ENCODE data around the gene MYO16. TPM values are rescaled to one million over a fixed set of nuclear protein-coding genes. Genes with fewer than 3 reads are reported as not detected.

Gene MYO16
- total RNA-seq, 1 experiment from 2014 or later, result 0.19 TPM

DNA sequence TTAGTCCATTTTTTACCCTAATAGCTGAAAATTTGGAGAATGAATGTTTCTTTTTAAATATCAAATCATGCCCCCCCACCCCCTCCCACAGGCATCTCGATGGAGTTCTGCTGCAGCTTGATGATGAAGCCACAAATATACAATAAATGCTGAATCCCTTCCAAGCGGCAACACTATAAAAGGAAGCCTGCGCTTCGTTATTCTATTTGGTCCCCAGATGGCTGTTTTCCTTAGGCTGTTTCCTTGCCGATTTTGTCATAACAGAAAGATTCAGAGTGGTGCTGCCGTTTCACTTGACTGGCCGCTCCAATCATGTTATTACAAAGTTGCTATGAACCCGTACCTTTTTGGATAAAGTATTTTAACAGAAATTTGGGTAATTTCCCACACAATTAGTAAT, 79.5 kb downstream of the MYO16 start:
- TF ChIP-seq, protein P1, sequence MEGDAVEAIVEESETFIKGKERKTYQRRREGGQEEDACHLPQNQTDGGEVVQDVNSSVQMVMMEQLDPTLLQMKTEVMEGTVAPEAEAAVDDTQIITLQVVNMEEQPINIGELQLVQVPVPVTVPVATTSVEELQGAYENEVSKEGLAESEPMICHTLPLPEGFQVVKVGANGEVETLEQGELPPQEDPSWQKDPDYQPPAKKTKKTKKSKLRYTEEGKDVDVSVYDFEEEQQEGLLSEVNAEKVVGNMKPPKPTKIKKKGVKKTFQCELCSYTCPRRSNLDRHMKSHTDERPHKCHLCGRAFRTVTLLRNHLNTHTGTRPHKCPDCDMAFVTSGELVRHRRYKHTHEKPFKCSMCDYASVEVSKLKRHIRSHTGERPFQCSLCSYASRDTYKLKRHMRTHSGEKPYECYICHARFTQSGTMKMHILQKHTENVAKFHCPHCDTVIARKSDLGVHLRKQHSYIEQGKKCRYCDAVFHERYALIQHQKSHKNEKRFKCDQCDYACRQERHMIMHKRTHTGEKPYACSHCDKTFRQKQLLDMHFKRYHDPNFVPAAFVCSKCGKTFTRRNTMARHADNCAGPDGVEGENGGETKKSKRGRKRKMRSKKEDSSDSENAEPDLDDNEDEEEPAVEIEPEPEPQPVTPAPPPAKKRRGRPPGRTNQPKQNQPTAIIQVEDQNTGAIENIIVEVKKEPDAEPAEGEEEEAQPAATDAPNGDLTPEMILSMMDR (IDR thresholded peaks at IDR 0.05; ENCODE audit: unreplicated experiment), result no peak
- CTCF ChIA-PET, result no interaction called here
- no TSS peak for BruUV-seq (replicated peaks)
- Mint-ChIP-seq H3K4me3 (ENCODE audit: low read depth, unreplicated experiment) (no peak overlapping the region), H3K36me3 (ENCODE audit: insufficient read depth, unreplicated experiment) (no peaks in the 10 kb centered on the region), H3K27me3 (ENCODE audit: unreplicated experiment) (no peaks in the 10 kb centered on the region), H3K27ac (ENCODE audit: unreplicated experiment) (no peak overlapping the region), H3K9me3 (ENCODE audit: low read depth, unreplicated experiment) (no peaks in the 10 kb centered on the region), H3K4me1 (ENCODE audit: low read depth, unreplicated experiment) (peaks cover 5% of the 10 kb centered on the region)
- DNase-seq, result no peak
- intact Hi-C loops (cut with micrococcal nuclease; ENCODE audit: unreplicated experiment), result no loop called here

- no peaks in the 10 kb centered on the region for H3K9me3 Mint-ChIP-seq (ENCODE audit: low read depth, unreplicated experiment)
- no peak overlapping the region for H3K27ac Mint-ChIP-seq (ENCODE audit: unreplicated experiment)
- DNase-seq, result no peak
- intact Hi-C loops (cut with micrococcal nuclease; ENCODE audit: unreplicated experiment), result no loop called here
- H3K36me3 Mint-ChIP-seq (ENCODE audit: insufficient read depth, unreplicated experiment), result no peaks in the 10 kb centered on the region
- CTCF ChIA-PET, result no interaction called here
- H3K4me1 Mint-ChIP-seq (ENCODE audit: low read depth, unreplicated experiment), result no peaks in the 10 kb centered on the region
- H3K27me3 Mint-ChIP-seq (ENCODE audit: unreplicated experiment), result no peaks in the 10 kb centered on the region
- no TSS peak for BruUV-seq (replicated peaks)
- TF ChIP-seq, protein P1 (IDR thresholded peaks at IDR 0.05; ENCODE audit: unreplicated experiment), result no peak
- H3K4me3 Mint-ChIP-seq (ENCODE audit: low read depth, unreplicated experiment), result no peak overlapping the region
These were observed 82.0 kb downstream of the MYO16 start for GRCh38 chr13:108711386-108711785.

- intact Hi-C loops (cut with micrococcal nuclease; ENCODE audit: unreplicated experiment), result no loop called here
- Mint-ChIP-seq H3K36me3 (ENCODE audit: insufficient read depth, unreplicated experiment) (no peaks in the 10 kb centered on the region), H3K4me1 (ENCODE audit: low read depth, unreplicated experiment) (no peaks in the 10 kb centered on the region), H3K9me3 (ENCODE audit: low read depth, unreplicated experiment) (no peaks in the 10 kb centered on the region), H3K27ac (ENCODE audit: unreplicated experiment) (no peak overlapping the region), H3K4me3 (ENCODE audit: low read depth, unreplicated experiment) (no peak overlapping the region), H3K27me3 (ENCODE audit: unreplicated experiment) (no peaks in the 10 kb centered on the region)
- CTCF ChIA-PET, result no interaction called here
- TF ChIP-seq, protein P1 (IDR thresholded peaks at IDR 0.05; ENCODE audit: unreplicated experiment), result no peak
- no peak for DNase-seq
- no TSS peak for BruUV-seq (replicated peaks)
These were observed 96.1 kb downstream of the MYO16 start for GRCh38 chr13:108725471-108725870.

- Mint-ChIP-seq H3K9me3 (ENCODE audit: low read depth, unreplicated experiment) (no peaks in the 10 kb centered on the region), H3K27ac (ENCODE audit: unreplicated experiment) (no peak overlapping the region), H3K4me1 (ENCODE audit: low read depth, unreplicated experiment) (no peaks in the 10 kb centered on the region), H3K27me3 (ENCODE audit: unreplicated experiment) (no peaks in the 10 kb centered on the region), H3K4me3 (ENCODE audit: low read depth, unreplicated experiment) (no peak overlapping the region), H3K36me3 (ENCODE audit: insufficient read depth, unreplicated experiment) (no peaks in the 10 kb centered on the region)
- no TSS peak for BruUV-seq (replicated peaks)
- CTCF ChIA-PET, result no interaction called here
- TF ChIP-seq, protein P1 (IDR thresholded peaks at IDR 0.05; ENCODE audit: unreplicated experiment), result no peak
- intact Hi-C loops (cut with micrococcal nuclease; ENCODE audit: unreplicated experiment), result no loop called here
- DNase-seq, result no peak
These were observed 99.0 kb downstream of the MYO16 start for GRCh38 chr13:108728370-108728769.
